GM12891 (cell line): ENCODE measurements around the gene ZNF480.

Source experiments
- POLR2A ChIP-seq: IDR thresholded peaks from 2 replicates; pipeline ENCODE4 v1.6.1; 2011; ENCODE audit warnings: low read depth, low read length, control low read depth
- POLR2AphosphoS5 ChIP-seq: IDR thresholded peaks from 2 replicates; pipeline ENCODE4 v1.6.1; 2011; ENCODE audit warnings: low read depth, low read length, control low read depth
- TAF1 ChIP-seq: IDR thresholded peaks from 2 replicates; pipeline ENCODE4 v1.6.1; 2011; ENCODE audit warnings: low read depth, low read length, control low read depth

GRCh38 chr19:52370341-52370710 is 73.4 kb downstream of the ZNF480 start:
- TF ChIP-seq POLR2A (no peak), POLR2AphosphoS5 (no peak), TAF1 (no peak)
